HCT116 (cell line): ENCODE results near the gene KCTD10. TPM values are rescaled to one million over a fixed set of nuclear protein-coding genes. Genes with fewer than 3 reads are reported as not detected.

Experiments used
- ATAC-seq: fragments of 200-7000 bp; cut with Tn5 transposase; 2 replicates; pipeline ENCODE4 v1.9.1; 2020; ENCODE audit warnings: mild to moderate bottlenecking, moderate library complexity
- BruUV-seq: library from RNA; stranded (reverse); fragments of 400-500 nt; replicated peaks from 2 replicates; lab custom pipeline; 2021; lab: Mats Ljungman, UMichigan
- CTCF ChIA-PET: fragments of 300-600 bp; sonication (Branson Sonifier 250); formaldehyde crosslinking; loops from one replicate; lab custom pipeline; 2021; ENCODE audit warnings: antibody characterized with exemption; lab: Charles Lee
- POLR2A ChIA-PET: fragments of 300-600, 350-600 bp; sonication (Branson Sonifier 250); formaldehyde crosslinking; loops from one replicate; lab custom pipeline; 2021; ENCODE audit warnings: antibody characterized with exemption; lab: Charles Lee
- RAD21 ChIA-PET, 2 experiments: fragments of 300-600 bp; sonication (Branson Sonifier 250); formaldehyde crosslinking; loops; one replicate each; lab custom pipeline; 2023; ENCODE audit warnings: low total read pairs in 2 of 2; ENCODE audit not compliant: uncharacterized antibody in 2 of 2, unreplicated experiment in 2 of 2, low non-redundant PET in 1 of 2; lab: Charles Lee
- DNase-seq: peaks from one replicate; pipeline ENCODE4 v3.0.0-alpha.2; 2010; ENCODE audit warnings: low read depth, low spot score
- H2AFZ ChIP-seq: fragments of 200-600 bp; shearing (Covaris generic), sonication (generic); 2 replicates; pipeline ENCODE4 v1.6.1; 2017; ENCODE audit warnings: low read depth, mixed run types, mixed read lengths, antibody characterized with exemption, low read length; ENCODE audit not compliant: poor library complexity, severe bottlenecking
- H3K27ac ChIP-seq: 2 replicates; pipeline ENCODE4 v1.5.1; 2012; ENCODE audit warnings: low read depth, low read length
- H3K27me3 ChIP-seq: fragments of 200-600 bp; sonication (generic); 2 replicates; pipeline ENCODE4 v1.6.1; 2016; ENCODE audit warnings: mixed run types, low read length, mixed read lengths; ENCODE audit not compliant: insufficient read depth
- H3K36me3 ChIP-seq, 2 experiments: fragments of 200-500 bp in 1 of 2; fragments of 200-600 bp in 1 of 2; sonication (Bioruptor generic) in 1 of 2; sonication (generic) in 1 of 2; 2 replicates each; pipeline versions ENCODE4 v1.5.1 to v1.6.1; 2014 to 2016; ENCODE audit warnings: low read length in 2 of 2, inconsistent platforms in 1 of 2, mixed read lengths in 1 of 2, mixed run types in 1 of 2; ENCODE audit not compliant: insufficient read depth in 2 of 2, control insufficient read depth in 1 of 2
- H3K4me1 ChIP-seq, 2 experiments: fragments of 200-600 bp in 1 of 2; sonication (generic) in 1 of 2; 2 replicates each; pipeline versions ENCODE4 v1.5.1 to v1.6.1; 2012 to 2017; ENCODE audit warnings: low read length in 2 of 2, inconsistent platforms in 1 of 2, mild to moderate bottlenecking in 1 of 2, mixed read lengths in 1 of 2, mixed run types in 1 of 2, moderate library complexity in 1 of 2; ENCODE audit not compliant: insufficient read depth in 2 of 2, control insufficient read depth in 1 of 2
- H3K4me2 ChIP-seq: fragments of 200-600 bp; sonication (generic); 2 replicates; pipeline ENCODE4 v1.6.1; 2017; ENCODE audit warnings: mixed run types, low read length, mixed read lengths
- H3K4me3 ChIP-seq, 2 experiments: fragments of 200-600 bp in 1 of 2; sonication (generic) in 1 of 2; replicated peaks in 1 of 2; 2 replicates each; pipeline ENCODE4 v1.5.1; 2011 to 2016; ENCODE audit warnings: low read length in 2 of 2, control low read depth in 1 of 2, low read depth in 1 of 2, mild to moderate bottlenecking in 1 of 2, mixed read lengths in 1 of 2, mixed run types in 1 of 2
- H3K79me2 ChIP-seq: fragments of 200-600 bp; sonication (generic); 2 replicates; pipeline ENCODE4 v1.6.1; 2017; ENCODE audit warnings: mild to moderate bottlenecking, mixed run types, low read length, moderate library complexity, mixed read lengths; ENCODE audit not compliant: insufficient read depth
- H3K9ac ChIP-seq: fragments of 200-600 bp; sonication (generic); 2 replicates; pipeline ENCODE4 v1.6.1; 2016; ENCODE audit warnings: low read length, mixed read lengths
- H3K9me2 ChIP-seq: fragments of 200-600 bp; sonication (generic), shearing (Covaris generic); 2 replicates; pipeline ENCODE4 v1.6.1; 2017; ENCODE audit warnings: mixed run types, mild to moderate bottlenecking, moderate library complexity; ENCODE audit not compliant: insufficient read depth
- H3K9me3 ChIP-seq, 2 experiments: fragments of 200-500 bp in 1 of 2; fragments of 200-600 bp in 1 of 2; sonication (Bioruptor generic) in 1 of 2; sonication (generic) in 1 of 2; 2 replicates each; pipeline ENCODE4 v1.6.1; 2014 to 2017; ENCODE audit warnings: low read length in 2 of 2, mixed read lengths in 2 of 2, inconsistent platforms in 1 of 2, low read depth in 1 of 2, mild to moderate bottlenecking in 1 of 2, mixed run types in 1 of 2, moderate library complexity in 1 of 2; ENCODE audit not compliant: control insufficient read depth in 1 of 2, insufficient read depth in 1 of 2
- H4K20me1 ChIP-seq: fragments of 200-600 bp; sonication (generic), shearing (Covaris generic); 2 replicates; pipeline ENCODE4 v1.6.1; 2017; ENCODE audit warnings: mixed run types, mild to moderate bottlenecking, moderate library complexity; ENCODE audit not compliant: insufficient read depth
- CBX3 ChIP-seq: IDR thresholded peaks from 2 replicates; pipeline ENCODE4 v1.6.1; 2012; ENCODE audit warnings: low read depth
- EGR1 ChIP-seq: IDR thresholded peaks from 2 replicates; pipeline ENCODE4 v1.6.1; 2012; ENCODE audit warnings: low read depth
- ELF1 ChIP-seq: IDR thresholded peaks from 2 replicates; pipeline ENCODE4 v1.6.1; 2012; ENCODE audit warnings: low read depth, borderline replicate concordance
- EZH2 ChIP-seq: fragments of 200-600 bp; sonication (generic); IDR thresholded peaks from 2 replicates; pipeline ENCODE4 v1.6.1; 2017; ENCODE audit warnings: antibody characterized with exemption, mixed run types
- EZH2phosphoT487 ChIP-seq: fragments of 200-600 bp; IDR thresholded peaks from 2 replicates; pipeline ENCODE4 v1.6.1; 2018; ENCODE audit warnings: antibody characterized with exemption, borderline replicate concordance
- FOSL1 ChIP-seq: IDR thresholded peaks from 2 replicates; pipeline ENCODE4 v1.6.1; 2012; ENCODE audit warnings: low read depth
- JUND ChIP-seq: IDR thresholded peaks from 2 replicates; pipeline ENCODE4 v1.6.1; 2012
- POLR2A ChIP-seq: IDR thresholded peaks from 2 replicates; pipeline ENCODE4 v1.7.0; 2011; ENCODE audit warnings: borderline replicate concordance; ENCODE audit not compliant: insufficient read depth, insufficient read length; ENCODE audit errors: extremely low read depth
- POLR2AphosphoS5 ChIP-seq: IDR thresholded peaks from 2 replicates; pipeline ENCODE4 v1.6.1; 2011; ENCODE audit warnings: mild to moderate bottlenecking, low read depth, low read length, moderate library complexity
- RAD21 ChIP-seq: IDR thresholded peaks from 2 replicates; pipeline ENCODE4 v1.6.1; 2012; ENCODE audit warnings: low read depth, mild to moderate bottlenecking
- SIN3A ChIP-seq: IDR thresholded peaks from 2 replicates; pipeline ENCODE4 v1.6.1; 2012; ENCODE audit warnings: low read depth
- SP1 ChIP-seq: IDR thresholded peaks from 2 replicates; pipeline ENCODE4 v1.6.1; 2012; ENCODE audit warnings: low read depth
- TCF7L2 ChIP-seq: IDR thresholded peaks from 2 replicates; pipeline ENCODE4 v1.7.0; 2011; ENCODE audit warnings: borderline replicate concordance, inconsistent platforms; ENCODE audit not compliant: insufficient read depth, insufficient read length; ENCODE audit errors: extremely low read depth
- YY1 ChIP-seq: IDR thresholded peaks from 2 replicates; pipeline ENCODE4 v1.6.1; 2011; ENCODE audit warnings: low read length, low read depth, moderate library complexity, mild to moderate bottlenecking; ENCODE audit not compliant: insufficient replicate concordance; ENCODE audit errors: extremely low read depth
- intact Hi-C: fragments of 100-400 bp; cut with micrococcal nuclease; formaldehyde crosslinking; loops from 2 replicates; pipeline ENCODE4 v1.10.0; 2022
- total RNA-seq: library from RNA; stranded (reverse); gene quantifications from one replicate; pipeline ENCODE4 v1.2.1, GENCODE V29; 2021; ENCODE audit not compliant: unreplicated experiment
- TF ChIP-seq, protein P1 (sequence below): IDR thresholded peaks from 2 replicates; pipeline ENCODE4 v1.6.1; 2012; ENCODE audit warnings: low read depth
- TF ChIP-seq, protein P2 (sequence below): IDR thresholded peaks from 2 replicates; pipeline ENCODE4 v1.6.1; 2011; ENCODE audit warnings: mild to moderate bottlenecking, low read length, moderate library complexity; ENCODE audit not compliant: insufficient replicate concordance; ENCODE audit errors: extremely low read depth
- TF ChIP-seq, protein P3 (sequence below): IDR thresholded peaks from 2 replicates; pipeline ENCODE4 v1.6.1; 2012
- TF ChIP-seq, protein P4 (sequence below): IDR thresholded peaks from 2 replicates; pipeline ENCODE4 v1.6.1; 2012
- TF ChIP-seq, protein P5 (sequence below), 3 experiments: fragments of 200-600 bp in 1 of 3; sonication (generic) in 1 of 3; IDR thresholded peaks in 2 of 3; conservative IDR thresholded peaks in 1 of 3; 2 replicates each; pipeline ENCODE4 v1.5.1; 2012 to 2017; ENCODE audit warnings: low read depth in 2 of 3, low read length in 2 of 3, antibody characterized with exemption in 1 of 3, borderline replicate concordance in 1 of 3, control low read depth in 1 of 3, mild to moderate bottlenecking in 1 of 3, mixed read lengths in 1 of 3, mixed run types in 1 of 3, moderate library complexity in 1 of 3; ENCODE audit not compliant: insufficient read depth in 1 of 3

The KCTD10 gene
- total RNA-seq, 1 experiment from 2014 or later = 34.7 TPM

DNA sequence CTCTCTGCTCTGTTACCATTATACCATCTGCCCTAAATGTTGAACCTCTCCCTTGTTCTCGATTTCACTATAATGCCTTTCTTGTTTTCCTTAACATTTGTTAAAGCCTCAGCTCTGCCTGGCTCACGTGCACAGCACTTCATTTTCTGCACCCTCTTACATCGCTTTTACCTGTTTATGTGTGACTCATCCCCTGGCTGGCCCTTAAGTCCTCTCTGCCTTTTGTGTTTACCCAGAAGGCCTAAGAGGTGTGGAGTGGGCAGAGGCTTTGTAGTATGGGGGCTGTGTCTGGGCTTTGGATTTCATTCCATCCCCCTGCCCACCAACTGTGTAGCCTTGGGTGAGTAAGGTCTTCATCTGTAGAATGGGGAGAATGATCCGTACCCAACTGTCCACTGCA, 36.9 kb upstream of the KCTD10 start:
- H3K4me3 ChIP-seq = no peak overlapping the region
- DNase-seq = no peak
- H2AFZ ChIP-seq = no peak overlapping the region
- no peak for TF ChIP-seq YY1
- no peak for TF ChIP-seq FOSL1
- TF ChIP-seq EGR1 = no peak
- no peak for TF ChIP-seq EZH2phosphoT487
- TF ChIP-seq, protein P1, sequence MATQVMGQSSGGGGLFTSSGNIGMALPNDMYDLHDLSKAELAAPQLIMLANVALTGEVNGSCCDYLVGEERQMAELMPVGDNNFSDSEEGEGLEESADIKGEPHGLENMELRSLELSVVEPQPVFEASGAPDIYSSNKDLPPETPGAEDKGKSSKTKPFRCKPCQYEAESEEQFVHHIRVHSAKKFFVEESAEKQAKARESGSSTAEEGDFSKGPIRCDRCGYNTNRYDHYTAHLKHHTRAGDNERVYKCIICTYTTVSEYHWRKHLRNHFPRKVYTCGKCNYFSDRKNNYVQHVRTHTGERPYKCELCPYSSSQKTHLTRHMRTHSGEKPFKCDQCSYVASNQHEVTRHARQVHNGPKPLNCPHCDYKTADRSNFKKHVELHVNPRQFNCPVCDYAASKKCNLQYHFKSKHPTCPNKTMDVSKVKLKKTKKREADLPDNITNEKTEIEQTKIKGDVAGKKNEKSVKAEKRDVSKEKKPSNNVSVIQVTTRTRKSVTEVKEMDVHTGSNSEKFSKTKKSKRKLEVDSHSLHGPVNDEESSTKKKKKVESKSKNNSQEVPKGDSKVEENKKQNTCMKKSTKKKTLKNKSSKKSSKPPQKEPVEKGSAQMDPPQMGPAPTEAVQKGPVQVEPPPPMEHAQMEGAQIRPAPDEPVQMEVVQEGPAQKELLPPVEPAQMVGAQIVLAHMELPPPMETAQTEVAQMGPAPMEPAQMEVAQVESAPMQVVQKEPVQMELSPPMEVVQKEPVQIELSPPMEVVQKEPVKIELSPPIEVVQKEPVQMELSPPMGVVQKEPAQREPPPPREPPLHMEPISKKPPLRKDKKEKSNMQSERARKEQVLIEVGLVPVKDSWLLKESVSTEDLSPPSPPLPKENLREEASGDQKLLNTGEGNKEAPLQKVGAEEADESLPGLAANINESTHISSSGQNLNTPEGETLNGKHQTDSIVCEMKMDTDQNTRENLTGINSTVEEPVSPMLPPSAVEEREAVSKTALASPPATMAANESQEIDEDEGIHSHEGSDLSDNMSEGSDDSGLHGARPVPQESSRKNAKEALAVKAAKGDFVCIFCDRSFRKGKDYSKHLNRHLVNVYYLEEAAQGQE = no peak
- TF ChIP-seq, protein P2, sequence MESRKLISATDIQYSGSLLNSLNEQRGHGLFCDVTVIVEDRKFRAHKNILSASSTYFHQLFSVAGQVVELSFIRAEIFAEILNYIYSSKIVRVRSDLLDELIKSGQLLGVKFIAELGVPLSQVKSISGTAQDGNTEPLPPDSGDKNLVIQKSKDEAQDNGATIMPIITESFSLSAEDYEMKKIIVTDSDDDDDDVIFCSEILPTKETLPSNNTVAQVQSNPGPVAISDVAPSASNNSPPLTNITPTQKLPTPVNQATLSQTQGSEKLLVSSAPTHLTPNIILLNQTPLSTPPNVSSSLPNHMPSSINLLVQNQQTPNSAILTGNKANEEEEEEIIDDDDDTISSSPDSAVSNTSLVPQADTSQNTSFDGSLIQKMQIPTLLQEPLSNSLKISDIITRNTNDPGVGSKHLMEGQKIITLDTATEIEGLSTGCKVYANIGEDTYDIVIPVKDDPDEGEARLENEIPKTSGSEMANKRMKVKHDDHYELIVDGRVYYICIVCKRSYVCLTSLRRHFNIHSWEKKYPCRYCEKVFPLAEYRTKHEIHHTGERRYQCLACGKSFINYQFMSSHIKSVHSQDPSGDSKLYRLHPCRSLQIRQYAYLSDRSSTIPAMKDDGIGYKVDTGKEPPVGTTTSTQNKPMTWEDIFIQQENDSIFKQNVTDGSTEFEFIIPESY = no peak
- TF ChIP-seq SIN3A = no peak
- TF ChIP-seq, protein P3, sequence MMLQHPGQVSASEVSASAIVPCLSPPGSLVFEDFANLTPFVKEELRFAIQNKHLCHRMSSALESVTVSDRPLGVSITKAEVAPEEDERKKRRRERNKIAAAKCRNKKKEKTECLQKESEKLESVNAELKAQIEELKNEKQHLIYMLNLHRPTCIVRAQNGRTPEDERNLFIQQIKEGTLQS = no peak
- TF ChIP-seq, protein P4, sequence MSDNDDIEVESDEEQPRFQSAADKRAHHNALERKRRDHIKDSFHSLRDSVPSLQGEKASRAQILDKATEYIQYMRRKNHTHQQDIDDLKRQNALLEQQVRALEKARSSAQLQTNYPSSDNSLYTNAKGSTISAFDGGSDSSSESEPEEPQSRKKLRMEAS = no peak
- TF ChIP-seq, protein P5, sequence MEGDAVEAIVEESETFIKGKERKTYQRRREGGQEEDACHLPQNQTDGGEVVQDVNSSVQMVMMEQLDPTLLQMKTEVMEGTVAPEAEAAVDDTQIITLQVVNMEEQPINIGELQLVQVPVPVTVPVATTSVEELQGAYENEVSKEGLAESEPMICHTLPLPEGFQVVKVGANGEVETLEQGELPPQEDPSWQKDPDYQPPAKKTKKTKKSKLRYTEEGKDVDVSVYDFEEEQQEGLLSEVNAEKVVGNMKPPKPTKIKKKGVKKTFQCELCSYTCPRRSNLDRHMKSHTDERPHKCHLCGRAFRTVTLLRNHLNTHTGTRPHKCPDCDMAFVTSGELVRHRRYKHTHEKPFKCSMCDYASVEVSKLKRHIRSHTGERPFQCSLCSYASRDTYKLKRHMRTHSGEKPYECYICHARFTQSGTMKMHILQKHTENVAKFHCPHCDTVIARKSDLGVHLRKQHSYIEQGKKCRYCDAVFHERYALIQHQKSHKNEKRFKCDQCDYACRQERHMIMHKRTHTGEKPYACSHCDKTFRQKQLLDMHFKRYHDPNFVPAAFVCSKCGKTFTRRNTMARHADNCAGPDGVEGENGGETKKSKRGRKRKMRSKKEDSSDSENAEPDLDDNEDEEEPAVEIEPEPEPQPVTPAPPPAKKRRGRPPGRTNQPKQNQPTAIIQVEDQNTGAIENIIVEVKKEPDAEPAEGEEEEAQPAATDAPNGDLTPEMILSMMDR (IDR thresholded peaks at IDR 0.05 in 2 of 3, conservative IDR thresholded peaks at IDR 0.05 in 1 of 3; ENCODE audit: borderline replicate concordance in 1 of 3, insufficient read depth in 1 of 3, low read depth in 2 of 3, low read length in 2 of 3) = no peak
- TF ChIP-seq TCF7L2 = no peak
- TF ChIP-seq POLR2AphosphoS5 = no peak
- TF ChIP-seq JUND = no peak
- no peak for TF ChIP-seq POLR2A
- no peak for TF ChIP-seq EZH2
- no peak for TF ChIP-seq SP1
- no peak for TF ChIP-seq RAD21
- no peak for TF ChIP-seq CBX3
- no peak for TF ChIP-seq ELF1
- TF ChIP-seq, all 23 proteins: peak for 0
- Histone ChIP-seq H3K4me1 (no peaks in the 10 kb centered on the region), H3K4me2 (no peak overlapping the region), H3K27ac (no peak overlapping the region), H3K9me2 (no peaks in the 10 kb centered on the region), H4K20me1 (no peaks in the 10 kb centered on the region), H3K9me3 (no peaks in the 10 kb centered on the region), H3K36me3 (peaks cover 9 to 21% of the 10 kb centered on the region in 2 experiments; a peak in 3 of 4 replicates), H3K9ac (no peak overlapping the region), H3K79me2 (no peaks in the 10 kb centered on the region), H3K27me3 (no peaks in the 10 kb centered on the region)
- POLR2A ChIA-PET = no interaction called here
- BruUV-seq = no TSS peak
- ATAC-seq = no peak
- CTCF ChIA-PET = no interaction called here
- intact Hi-C loops = no loop called here
- RAD21 ChIA-PET = no interaction called here
